NCI-H524 treated with DMSO at 0.1 percent for 48 hours (cell line): ENCODE data around the gene LEO1.
"Not testable (repeated sequence)": the region's sequence is repeated elsewhere in the genome, so short reads cannot be mapped to it uniquely, and the experiment has no call there.

ENCODE experiments used
- DNase-seq: peaks from one replicate; lab custom pipeline; 2025; lab: John Stamatoyannopoulos, UW

Gene LEO1

DNA sequence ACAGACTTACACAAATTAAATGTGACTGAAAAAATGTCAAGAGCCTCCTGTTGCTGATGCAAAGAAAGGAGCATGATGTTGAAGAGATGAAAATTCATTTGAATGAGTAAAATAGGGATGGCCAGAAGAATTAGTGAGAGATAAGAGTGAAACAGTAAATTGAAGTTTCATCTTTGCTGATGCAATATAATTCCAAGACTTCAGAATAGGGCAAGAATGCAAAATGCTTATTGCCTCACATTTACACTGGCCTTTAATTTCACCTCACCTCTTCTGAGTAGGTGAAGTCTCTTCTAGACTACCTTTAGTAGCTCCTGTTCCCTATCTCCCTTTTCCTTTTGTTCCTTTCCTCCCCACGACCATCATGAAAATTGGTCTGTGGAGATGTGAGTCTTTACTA, 32.1 kb upstream of the LEO1 start:
- DNase-seq: no peak

GRCh38 chr15:52003089-52003488, 31.5 kb upstream of the LEO1 start:
- DNase-seq: not testable (repeated sequence)

GRCh38 chr15:52002351-52002750, 30.8 kb upstream of the LEO1 start:
- no peak for DNase-seq

DNA sequence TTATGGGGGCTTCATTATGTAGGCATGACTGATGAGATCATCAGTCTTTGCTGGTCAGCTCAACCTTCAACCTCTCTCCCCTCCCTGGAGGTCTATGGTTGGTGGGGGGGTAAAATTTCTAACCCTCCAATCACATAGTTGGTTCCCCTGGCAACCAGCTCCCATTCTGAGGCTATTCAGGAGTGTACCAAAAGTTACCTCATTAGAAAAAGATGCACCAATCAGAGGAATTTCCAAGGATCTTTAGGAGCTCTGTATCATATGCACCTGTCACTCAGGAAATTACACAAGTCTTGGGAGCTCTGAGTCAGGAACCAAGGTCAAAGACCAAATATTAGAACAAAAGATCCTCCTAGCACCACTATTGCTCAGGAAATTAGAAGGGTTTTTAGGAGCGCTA, 21.4 kb upstream of the LEO1 start:
- DNase-seq: no peak

DNA sequence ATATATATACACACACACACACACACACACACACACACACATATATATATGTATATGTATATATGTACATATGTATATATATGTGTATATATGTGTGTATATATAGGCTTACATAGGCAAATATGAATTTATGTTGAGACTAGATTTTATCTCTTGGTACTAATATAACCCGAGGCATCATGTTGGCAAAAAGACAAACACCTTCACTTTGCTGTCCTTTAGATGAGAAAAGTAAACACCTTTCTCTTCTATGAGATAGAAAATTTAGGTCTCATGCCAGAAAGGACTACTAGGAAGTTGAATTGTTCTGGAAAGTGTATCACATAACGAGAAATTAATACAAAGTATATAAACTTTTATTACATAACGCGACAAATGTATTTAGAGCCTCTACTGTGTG, 19.6 kb upstream of the LEO1 start:
- DNase-seq: no peak

DNA sequence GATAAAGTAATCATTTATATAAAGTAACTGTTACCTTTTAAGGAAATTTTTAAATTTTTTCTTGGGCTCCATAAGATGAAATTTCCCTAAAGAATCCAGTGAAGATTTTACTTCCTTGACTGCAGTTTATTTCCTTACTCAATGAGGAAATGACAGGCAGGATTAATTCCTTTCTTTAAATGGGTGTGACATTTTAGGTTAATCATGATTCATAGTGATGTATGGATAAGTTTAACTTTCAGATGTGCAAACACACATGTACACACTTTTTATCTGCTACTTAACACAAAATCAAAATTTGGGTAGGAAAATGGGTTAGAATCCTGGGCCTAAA, 11.2 kb upstream of the LEO1 start:
- no peak for DNase-seq

- DNase-seq: peak; percentile 64
These were observed 10.6 kb upstream of the LEO1 start for GRCh38 chr15:51982013-51982769.

GRCh38 chr15:51973775-51974174, 2.2 kb upstream of the LEO1 start:
- DNase-seq: no peak

- no peak for DNase-seq
These were observed 1.6 kb upstream of the LEO1 start for GRCh38 chr15:51973220-51973619.

DNA sequence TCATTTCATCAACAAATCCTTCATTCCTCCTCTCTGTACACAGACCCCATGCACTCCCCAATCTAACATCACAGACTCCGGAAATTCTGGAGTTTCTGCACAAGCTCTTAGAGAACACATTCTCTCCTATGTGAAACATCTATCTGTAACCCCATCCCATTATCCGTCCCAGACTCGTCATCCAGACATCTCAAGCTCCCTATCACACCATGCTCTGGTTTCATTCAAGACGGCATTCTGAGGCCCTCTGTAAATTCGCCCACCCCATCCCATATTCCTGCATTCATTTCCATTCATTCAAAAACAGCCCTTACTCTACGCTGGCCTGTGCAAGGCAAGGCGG, 575 bp downstream of the LEO1 start:
- no peak for DNase-seq

DNA sequence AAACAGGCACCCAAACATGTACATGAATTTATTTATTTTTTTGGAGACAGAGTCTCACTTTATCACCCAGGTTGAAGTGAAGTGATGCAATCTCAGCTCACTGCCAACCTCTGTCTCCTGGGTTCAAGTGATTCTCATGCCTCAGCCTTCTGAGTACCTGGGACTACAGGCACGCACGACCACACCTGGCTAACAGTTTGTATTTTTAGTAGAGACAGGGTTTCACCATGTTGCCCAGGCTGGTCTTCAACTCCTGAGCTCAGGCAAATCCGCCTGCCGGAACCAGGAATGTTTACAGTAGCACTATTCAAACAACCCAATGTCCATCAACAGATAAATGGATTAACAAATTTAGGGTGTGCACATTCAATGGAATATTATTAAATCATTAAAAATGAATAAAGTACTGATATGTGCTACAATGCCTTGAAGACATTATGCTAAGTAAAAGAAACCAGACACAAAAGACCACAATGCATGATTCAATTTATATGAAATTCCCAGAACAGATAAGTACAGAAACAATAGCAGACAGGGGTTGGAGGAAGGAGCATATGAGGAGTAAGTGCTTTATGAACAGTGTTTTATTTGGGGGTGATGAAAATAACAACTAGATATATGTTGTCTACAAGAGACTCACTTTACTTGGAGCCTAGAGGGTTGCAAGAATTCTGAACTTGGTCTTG, 1.3 kb downstream of the LEO1 start:
- DNase-seq: no peak

GRCh38 chr15:51969728-51970127, 1.9 kb downstream of the LEO1 start:
- no peak for DNase-seq

DNA sequence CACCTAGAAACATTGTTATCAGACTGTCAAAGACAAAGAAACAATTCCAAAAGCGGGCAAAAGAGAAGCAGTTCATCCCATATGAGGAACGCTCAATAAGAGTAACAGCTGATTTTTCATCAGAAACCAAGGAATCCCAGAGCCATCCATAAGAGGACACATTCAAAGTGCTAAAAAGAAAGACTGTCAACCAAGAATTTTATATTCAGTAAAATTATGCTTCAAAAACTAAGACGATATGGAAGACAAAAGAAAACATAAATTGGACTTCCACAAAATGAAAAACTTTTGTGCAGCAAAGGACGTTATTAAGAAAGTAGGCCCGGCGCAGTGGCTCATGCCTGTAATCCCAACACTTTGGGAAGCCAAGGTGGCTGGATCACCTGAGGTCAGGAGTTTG, 4.0 kb downstream of the LEO1 start:
- no peak for DNase-seq

DNA sequence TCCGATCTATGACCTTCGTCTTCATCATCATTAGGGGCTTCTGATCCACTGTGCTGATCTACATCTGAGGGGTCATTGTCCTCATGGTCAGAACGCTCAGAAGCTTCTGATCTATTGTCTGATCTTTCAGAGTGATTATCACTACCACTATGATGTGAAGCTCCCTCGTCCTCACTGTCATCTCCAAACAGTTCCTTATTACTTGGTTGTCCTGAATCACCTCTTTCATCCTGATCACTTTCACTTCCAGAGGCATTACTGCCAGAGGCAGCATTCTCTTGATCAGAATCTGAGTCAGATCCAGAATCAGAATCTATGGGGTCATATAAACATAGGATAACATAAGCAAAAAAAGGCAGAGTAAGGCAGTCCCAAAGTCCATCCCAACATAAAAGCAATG, 5.4 kb downstream of the LEO1 start:
- DNase-seq: no peak

DNA sequence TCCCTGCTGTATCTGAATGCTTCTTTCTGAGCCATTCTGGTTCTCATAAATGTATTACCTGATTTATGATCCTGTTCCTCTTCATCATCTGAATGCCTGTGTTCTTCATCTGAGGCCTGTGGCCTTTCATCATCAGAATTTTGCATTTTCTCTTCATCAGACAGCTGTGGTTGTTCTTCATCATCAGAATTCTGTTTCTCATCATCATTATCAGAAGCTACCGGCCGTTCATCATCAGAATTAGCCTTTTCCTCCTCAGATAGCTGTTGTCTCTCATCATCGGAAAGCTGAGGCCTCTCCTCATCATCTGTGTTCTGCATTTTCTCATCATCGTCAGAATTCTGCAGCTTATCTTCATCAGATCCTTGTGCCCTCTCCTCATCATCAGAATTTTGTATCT, 5.9 kb downstream of the LEO1 start:
- DNase-seq: no peak

GRCh38 chr15:51955504-51955903, 16.1 kb downstream of the LEO1 start:
- no peak for DNase-seq

- no peak for DNase-seq
These were observed 18.8 kb downstream of the LEO1 start for GRCh38 chr15:51952805-51953204.

DNA sequence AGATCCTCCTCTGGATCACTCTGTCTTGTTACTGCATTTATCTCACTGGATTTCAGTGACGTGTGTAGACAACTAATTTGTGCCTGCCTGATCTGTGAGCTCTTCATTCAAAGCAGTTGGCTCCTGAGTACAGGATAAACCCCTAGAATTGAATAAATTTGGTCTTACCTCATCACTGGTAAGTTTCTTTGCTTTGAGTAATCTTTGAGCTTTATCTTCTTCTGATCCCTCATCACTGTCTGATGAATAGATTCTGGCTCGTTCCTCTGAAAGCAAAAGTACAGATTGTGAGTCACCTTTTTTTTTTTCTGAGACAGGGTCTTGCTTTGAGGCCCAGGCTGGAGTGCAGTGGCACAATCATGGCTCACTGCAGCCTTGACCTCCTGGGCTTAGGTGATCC, 24.5 kb downstream of the LEO1 start:
- no peak for DNase-seq

DNA sequence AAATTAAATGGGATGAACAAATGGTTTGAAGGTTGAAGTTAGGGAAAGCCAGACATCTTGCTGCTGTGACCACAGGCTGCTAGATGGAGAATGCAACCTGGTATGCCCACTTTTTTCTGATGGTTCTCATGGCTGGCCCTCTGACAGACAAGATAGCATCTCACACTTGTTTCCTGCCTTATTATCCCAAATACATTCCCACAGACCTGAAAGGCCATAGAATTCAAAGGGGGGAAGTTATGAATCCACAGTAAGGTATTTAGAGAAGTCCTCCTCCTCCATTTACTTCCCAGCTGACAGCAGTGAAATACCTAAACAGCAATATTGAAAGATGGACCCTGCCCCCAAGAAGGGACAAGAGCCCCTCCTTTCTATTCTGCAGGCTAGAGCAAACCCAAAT, 32.4 kb downstream of the LEO1 start:
- DNase-seq: no peak

DNA sequence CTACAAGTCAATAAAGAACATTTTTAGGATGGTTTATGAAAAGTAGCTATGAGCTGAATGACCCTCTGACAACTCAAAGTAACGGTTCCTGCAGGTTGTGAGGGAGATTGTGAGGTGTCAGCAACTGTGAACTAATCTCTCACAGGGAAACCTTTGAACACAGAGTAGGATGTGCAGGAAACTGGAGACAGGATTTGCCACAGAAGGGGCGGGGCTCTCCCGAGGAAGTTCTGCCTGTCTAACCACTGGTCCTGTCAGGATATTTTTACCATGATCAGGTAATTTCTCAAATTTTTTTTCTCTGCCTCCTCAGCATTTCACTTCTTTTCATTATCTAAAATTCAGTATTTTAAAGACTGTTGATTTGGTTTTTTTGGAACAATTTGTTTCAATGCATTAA, 33.3 kb downstream of the LEO1 start:
- DNase-seq: no peak

DNA sequence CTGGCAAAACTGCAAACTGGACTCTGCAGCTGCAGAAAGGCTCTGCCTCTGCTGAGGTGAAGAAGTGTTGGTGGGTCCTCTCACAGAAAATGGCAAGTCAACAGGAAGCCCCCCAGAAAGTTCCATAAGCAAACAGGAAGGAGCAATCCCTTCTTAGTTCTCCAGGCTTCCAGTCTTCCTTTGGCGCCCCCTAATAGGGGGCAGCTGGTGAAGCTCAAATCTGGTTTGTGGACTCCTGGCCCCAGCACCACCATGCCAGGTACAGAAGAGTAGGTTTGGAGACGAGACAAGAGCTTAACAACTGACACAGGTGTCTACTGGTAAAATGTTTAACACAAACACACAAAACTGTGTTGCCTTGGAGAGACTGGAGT, 35.5 kb downstream of the LEO1 start:
- no peak for DNase-seq

- no peak for DNase-seq
These were observed 36.0 kb downstream of the LEO1 start for GRCh38 chr15:51935466-51936104.

DNA sequence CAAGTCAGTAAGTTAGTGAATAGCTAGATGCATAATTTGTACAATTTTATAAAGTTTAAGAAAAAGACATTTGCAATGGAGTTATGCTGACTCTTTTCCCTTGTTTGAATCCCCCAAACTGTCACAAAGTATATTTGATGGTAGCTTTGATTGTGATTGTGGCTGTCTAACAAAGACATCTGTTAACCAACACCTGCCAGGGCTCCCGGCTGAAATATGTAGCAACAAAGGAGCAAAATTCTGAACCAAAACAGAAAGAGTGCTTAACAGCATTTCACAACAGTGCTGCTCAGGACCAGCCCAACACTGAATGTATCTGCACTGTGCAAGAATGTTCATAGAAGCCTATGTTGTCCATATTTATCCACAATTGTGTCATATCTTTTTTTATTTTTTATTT, 39.4 kb downstream of the LEO1 start:
- no peak for DNase-seq

- DNase-seq: no peak
These were observed 39.9 kb downstream of the LEO1 start for GRCh38 chr15:51931638-51932037.
